H9 (cell line): Measurements from ENCODE around the gene LRMDA. TPM values are rescaled to one million over a fixed set of nuclear protein-coding genes. Genes with fewer than 3 reads are reported as not detected.

ENCODE experiments used
- DNase-seq: peaks from one replicate; pipeline ENCODE4 v3.0.0-alpha.2; 2017
- H2AFZ ChIP-seq: one replicate; pipeline ENCODE4 v1.6.1; 2013; ENCODE audit warnings: mild to moderate bottlenecking, low read length, control low read depth, moderate library complexity
- H2AK5ac ChIP-seq: 2 replicates; pipeline ENCODE4 v1.6.1; 2013; ENCODE audit warnings: low read length, control low read depth, mixed read lengths; ENCODE audit not compliant: insufficient read length
- H2BK120ac ChIP-seq: one replicate; pipeline ENCODE4 v1.6.1; 2013; ENCODE audit warnings: low read depth, mild to moderate bottlenecking, low read length, control low read depth, inconsistent platforms; ENCODE audit not compliant: poor library complexity, severe bottlenecking
- H2BK12ac ChIP-seq: 2 replicates; pipeline ENCODE4 v1.6.1; 2013; ENCODE audit warnings: low read length, control low read depth, mixed read lengths, low read depth; ENCODE audit not compliant: insufficient read length
- H2BK15ac ChIP-seq: 2 replicates; pipeline ENCODE4 v1.6.1; 2013; ENCODE audit warnings: low read depth, low read length, control low read depth
- H2BK20ac ChIP-seq: one replicate; pipeline ENCODE4 v1.6.1; 2013; ENCODE audit warnings: low read depth, mild to moderate bottlenecking, low read length, control low read depth, inconsistent platforms; ENCODE audit not compliant: poor library complexity, severe bottlenecking
- H2BK5ac ChIP-seq: 2 replicates; pipeline ENCODE4 v1.6.1; 2013; ENCODE audit warnings: low read length, control low read depth, mixed read lengths; ENCODE audit not compliant: insufficient read length
- H3K14ac ChIP-seq: 2 replicates; pipeline ENCODE4 v1.6.1; 2013; ENCODE audit warnings: low read length, control low read depth; ENCODE audit not compliant: insufficient read depth
- H3K18ac ChIP-seq: 2 replicates; pipeline ENCODE4 v1.6.1; 2013; ENCODE audit warnings: low read depth, mild to moderate bottlenecking, mixed read lengths, low read length, control low read depth; ENCODE audit not compliant: insufficient read length
- H3K23ac ChIP-seq: 2 replicates; pipeline ENCODE4 v1.6.1; 2013; ENCODE audit warnings: low read length, control low read depth, mixed read lengths, low read depth; ENCODE audit not compliant: insufficient read length
- H3K23me2 ChIP-seq: 2 replicates; pipeline ENCODE4 v1.6.1; 2013; ENCODE audit warnings: low read depth, mild to moderate bottlenecking, mixed read lengths, low read length, control low read depth; ENCODE audit not compliant: insufficient read length, poor library complexity, severe bottlenecking
- H3K27ac ChIP-seq: 2 replicates; pipeline ENCODE4 v1.5.1; 2013; ENCODE audit warnings: low read length, control low read depth, mixed read lengths, low read depth; ENCODE audit not compliant: insufficient read length
- H3K27me3 ChIP-seq: 2 replicates; pipeline ENCODE4 v1.6.1; 2013; ENCODE audit warnings: low read length, control low read depth, inconsistent platforms; ENCODE audit not compliant: insufficient read depth
- H3K4ac ChIP-seq: 2 replicates; pipeline ENCODE4 v1.6.1; 2013; ENCODE audit warnings: low read depth, mild to moderate bottlenecking, control low read depth, inconsistent platforms, low read length, moderate library complexity
- H3K4me1 ChIP-seq: 2 replicates; pipeline ENCODE4 v1.6.1; 2013; ENCODE audit warnings: low read length, control low read depth, inconsistent platforms; ENCODE audit not compliant: insufficient read depth
- H3K4me2 ChIP-seq: 2 replicates; pipeline ENCODE4 v1.6.1; 2013; ENCODE audit warnings: low read length, control low read depth, mixed read lengths; ENCODE audit not compliant: insufficient read length, insufficient read depth
- H3K56ac ChIP-seq: 2 replicates; pipeline ENCODE4 v1.6.1; 2013; ENCODE audit warnings: low read depth, mild to moderate bottlenecking, mixed read lengths, low read length, control low read depth; ENCODE audit not compliant: insufficient read length
- H3K79me1 ChIP-seq: 2 replicates; pipeline ENCODE4 v1.6.1; 2013; ENCODE audit warnings: low read depth, mild to moderate bottlenecking, moderate library complexity, low read length, control low read depth, inconsistent platforms; ENCODE audit not compliant: insufficient read depth, poor library complexity, severe bottlenecking
- H3K79me2 ChIP-seq: 2 replicates; pipeline ENCODE4 v1.6.1; 2013; ENCODE audit warnings: low read length, control low read depth, inconsistent platforms; ENCODE audit not compliant: insufficient read depth
- H3K9ac ChIP-seq: 2 replicates; pipeline ENCODE4 v1.6.1; 2013; ENCODE audit warnings: low read length, control low read depth, mixed read lengths; ENCODE audit not compliant: insufficient read length; ENCODE audit errors: extremely low read depth
- H3K9me3 ChIP-seq: one replicate; pipeline ENCODE4 v1.6.1; 2013; ENCODE audit warnings: low read depth, low read length, inconsistent platforms; ENCODE audit not compliant: control insufficient read depth
- H3T11ph ChIP-seq: one replicate; pipeline ENCODE4 v1.6.1; 2013; ENCODE audit warnings: mild to moderate bottlenecking, low read length, control low read depth, inconsistent platforms
- H4K20me1 ChIP-seq: one replicate; pipeline ENCODE4 v1.6.1; 2013; ENCODE audit not compliant: control insufficient read depth, insufficient read length, insufficient read depth
- H4K5ac ChIP-seq: 2 replicates; pipeline ENCODE4 v1.6.1; 2013; ENCODE audit warnings: low read depth, mild to moderate bottlenecking, mixed read lengths, low read length, control low read depth; ENCODE audit not compliant: insufficient read length
- H4K8ac ChIP-seq: replicated peaks from 2 replicates; pipeline ENCODE4 v1.6.1; 2013; ENCODE audit warnings: low read length, control low read depth, mixed read lengths, low read depth; ENCODE audit not compliant: insufficient read length
- H4K91ac ChIP-seq: 2 replicates; pipeline ENCODE4 v1.6.1; 2013; ENCODE audit warnings: low read depth, mild to moderate bottlenecking, moderate library complexity, mixed read lengths, low read length, control low read depth; ENCODE audit not compliant: insufficient read length
- H3K27ac Mint-ChIP-seq, 3 experiments: 2 replicates in 2 of 3; 3 replicates in 1 of 3; pipeline ENCODE4 v1.8.0; 2020 to 2021; ENCODE audit warnings: mixed read lengths in 3 of 3, mild to moderate bottlenecking in 1 of 3, moderate library complexity in 1 of 3
- H3K27me3 Mint-ChIP-seq: 2 replicates; pipeline ENCODE4 v1.8.0; 2021; ENCODE audit warnings: low read depth, mild to moderate bottlenecking, moderate library complexity, mixed read lengths
- H3K36me3 Mint-ChIP-seq, 3 experiments: 2 replicates in 2 of 3; 3 replicates in 1 of 3; pipeline ENCODE4 v1.8.0; 2020 to 2021; ENCODE audit warnings: low read depth in 3 of 3, mixed read lengths in 3 of 3; ENCODE audit not compliant: insufficient read depth in 1 of 3
- H3K4me1 Mint-ChIP-seq, 2 experiments: 2 replicates each; pipeline ENCODE4 v1.8.0; 2020; ENCODE audit warnings: mixed read lengths in 2 of 2
- H3K4me3 Mint-ChIP-seq, 2 experiments: 2 replicates in 1 of 2; 3 replicates in 1 of 2; pipeline ENCODE4 v1.8.0; 2020 to 2021; ENCODE audit warnings: mild to moderate bottlenecking in 2 of 2, mixed read lengths in 2 of 2, moderate library complexity in 1 of 2
- H3K9me3 Mint-ChIP-seq, 2 experiments: 2 replicates in 1 of 2; 3 replicates in 1 of 2; pipeline ENCODE4 v1.8.0; 2020; ENCODE audit warnings: mild to moderate bottlenecking in 2 of 2, mixed read lengths in 2 of 2, moderate library complexity in 1 of 2
- WGBS: extraction: QIAGEN DNeasy Blood & Tissue Kit; methylation state at CpG from one replicate; pipeline ENCODE4 v1.1.7; 2013; ENCODE audit warnings: missing lambda C conversion rate, low lambda C conversion rate, mixed read lengths; ENCODE audit not compliant: insufficient read length; ENCODE audit errors: extremely low coverage; 5-methylcytosine and 5-hydroxymethylcytosine counted together
- total RNA-seq: library from RNA; stranded (reverse); gene quantifications from 2 replicates; pipeline ENCODE4 v1.2.1, GENCODE V29; 2021
- TF ChIP-seq, protein P1 (sequence below): fragments of 200-600 bp; sonication (generic); conservative IDR thresholded peaks from 3 replicates; pipeline ENCODE4 v1.8.0; 2021; ENCODE audit warnings: antibody characterized with exemption, mild to moderate bottlenecking

The LRMDA gene
- total RNA-seq, 1 experiment from 2014 or later: 1.8 TPM

DNA sequence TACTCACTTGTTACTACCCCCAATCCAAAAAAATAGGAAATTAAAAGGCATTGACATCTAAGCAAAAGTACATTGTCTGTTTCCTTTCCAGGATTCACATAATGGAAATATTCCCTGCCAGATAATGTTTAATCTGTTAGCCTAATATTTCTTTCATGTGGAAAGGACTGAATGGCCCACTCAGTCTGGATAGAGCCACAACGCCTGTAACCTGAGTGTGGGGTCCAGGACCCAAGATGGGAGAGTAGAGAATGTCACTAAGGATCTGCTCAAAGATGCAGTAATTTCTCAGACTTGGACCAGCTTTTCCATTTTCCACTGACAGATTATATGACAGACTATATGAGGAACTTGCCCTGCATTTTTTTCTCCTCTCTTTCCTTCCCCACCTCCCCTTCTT lies 1117.3 kb downstream of the LRMDA start:
- Histone ChIP-seq H2BK20ac (no peak overlapping the region), H4K5ac (no peak overlapping the region), H4K20me1 (no peaks in the 10 kb centered on the region), H3K27me3 (no peaks in the 10 kb centered on the region), H3T11ph (no peak overlapping the region), H3K56ac (no peak overlapping the region), H4K8ac (no peak overlapping the region), H2BK12ac (no peak overlapping the region), H2AK5ac (no peak overlapping the region), H2BK15ac (no peak overlapping the region), H3K4ac (no peak overlapping the region), H3K9me3 (no peaks in the 10 kb centered on the region), H2BK120ac (no peak overlapping the region), H3K23me2 (no peaks in the 10 kb centered on the region), H3K79me2 (no peaks in the 10 kb centered on the region), H3K23ac (no peak overlapping the region), H2BK5ac (no peak overlapping the region), H3K79me1 (no peaks in the 10 kb centered on the region), H4K91ac (no peak overlapping the region), H3K4me2 (no peak overlapping the region), H3K9ac (no peak overlapping the region), H3K14ac (no peak overlapping the region), H3K18ac (no peak overlapping the region), H3K4me1 (no peaks in the 10 kb centered on the region), H3K27ac (no peak overlapping the region), H2AFZ (no peak overlapping the region)
- Mint-ChIP-seq H3K27ac (no peak overlapping the region), H3K4me3 (no peak overlapping the region), H3K36me3 (no peaks in the 10 kb centered on the region; a peak in 1 of 7 replicates), H3K27me3 (peaks cover 3% of the 10 kb centered on the region; the same call in 1 of the 2 replicates), H3K4me1 (peaks cover 6 to 10% of the 10 kb centered on the region in 2 experiments; a peak in 3 of 4 replicates), H3K9me3 (no peaks in the 10 kb centered on the region)
- no CpG with 5 or more reads among the region's 1 CpG for WGBS
- no peak for DNase-seq
- TF ChIP-seq, protein P1, sequence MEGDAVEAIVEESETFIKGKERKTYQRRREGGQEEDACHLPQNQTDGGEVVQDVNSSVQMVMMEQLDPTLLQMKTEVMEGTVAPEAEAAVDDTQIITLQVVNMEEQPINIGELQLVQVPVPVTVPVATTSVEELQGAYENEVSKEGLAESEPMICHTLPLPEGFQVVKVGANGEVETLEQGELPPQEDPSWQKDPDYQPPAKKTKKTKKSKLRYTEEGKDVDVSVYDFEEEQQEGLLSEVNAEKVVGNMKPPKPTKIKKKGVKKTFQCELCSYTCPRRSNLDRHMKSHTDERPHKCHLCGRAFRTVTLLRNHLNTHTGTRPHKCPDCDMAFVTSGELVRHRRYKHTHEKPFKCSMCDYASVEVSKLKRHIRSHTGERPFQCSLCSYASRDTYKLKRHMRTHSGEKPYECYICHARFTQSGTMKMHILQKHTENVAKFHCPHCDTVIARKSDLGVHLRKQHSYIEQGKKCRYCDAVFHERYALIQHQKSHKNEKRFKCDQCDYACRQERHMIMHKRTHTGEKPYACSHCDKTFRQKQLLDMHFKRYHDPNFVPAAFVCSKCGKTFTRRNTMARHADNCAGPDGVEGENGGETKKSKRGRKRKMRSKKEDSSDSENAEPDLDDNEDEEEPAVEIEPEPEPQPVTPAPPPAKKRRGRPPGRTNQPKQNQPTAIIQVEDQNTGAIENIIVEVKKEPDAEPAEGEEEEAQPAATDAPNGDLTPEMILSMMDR: no peak
